Colonic mucosa (tissue), 4 donors: Measurements from ENCODE around the gene REG3G. TPM values are rescaled to one million over a fixed set of nuclear protein-coding genes. Genes with fewer than 3 reads are reported as not detected.

ENCODE experiments used
- DNase-seq: peaks from one replicate; pipeline ENCODE4 v3.0.0-alpha.2; 2020
- H3K27ac ChIP-seq: fragments of 200-600 bp; one replicate; pipeline ENCODE4 v1.8.0; 2021
- H3K27me3 ChIP-seq: fragments of 200-600 bp; one replicate; pipeline ENCODE4 v1.8.0; 2021
- H3K36me3 ChIP-seq: fragments of 200-600 bp; one replicate; pipeline ENCODE4 v1.8.0; 2021
- H3K4me1 ChIP-seq: fragments of 200-600 bp; one replicate; pipeline ENCODE4 v1.8.0; 2021; ENCODE audit warnings: mild to moderate bottlenecking
- H3K4me3 ChIP-seq: fragments of 200-600 bp; one replicate; pipeline ENCODE4 v1.8.0; 2021
- H3K9ac ChIP-seq, 2 donors: one replicate each; pipeline ENCODE4 v1.7.0; 2013; ENCODE audit warnings: control low read depth in 2 of 2, low read depth in 2 of 2, low read length in 2 of 2
- H3K9me3 ChIP-seq: fragments of 200-600 bp; one replicate; pipeline ENCODE4 v1.8.0; 2021
- CTCF ChIP-seq: fragments of 200-600 bp; IDR thresholded peaks from one replicate; pipeline ENCODE4 v1.8.0; 2022; ENCODE audit warnings: antibody characterized with exemption, mild to moderate bottlenecking
- intact Hi-C: fragments of 100-400 bp; cut with DNase I; formaldehyde crosslinking; loops from one replicate; pipeline ENCODE4 v1.14.1; 2022
- total RNA-seq, 2 donors: library from RNA; stranded (reverse); fragmentation: NEBNext Ultra II Directional in 1 of 2; extraction: Animal tissue kit (Norgen Biotek cat#: 25700) in 1 of 2; gene quantifications; one replicate each; pipeline ENCODE4 v1.2.1, GENCODE V29; 2021
- donor health status: healthy.
- donor health status: DM: no; HTN: no; CAD: no.
- donor health status: DM: no; HTN: no; CAD: no.

REG3G gene
- total RNA-seq, 2 donors from 2014 or later: 1.1 TPM; not detected in 1

DNA sequence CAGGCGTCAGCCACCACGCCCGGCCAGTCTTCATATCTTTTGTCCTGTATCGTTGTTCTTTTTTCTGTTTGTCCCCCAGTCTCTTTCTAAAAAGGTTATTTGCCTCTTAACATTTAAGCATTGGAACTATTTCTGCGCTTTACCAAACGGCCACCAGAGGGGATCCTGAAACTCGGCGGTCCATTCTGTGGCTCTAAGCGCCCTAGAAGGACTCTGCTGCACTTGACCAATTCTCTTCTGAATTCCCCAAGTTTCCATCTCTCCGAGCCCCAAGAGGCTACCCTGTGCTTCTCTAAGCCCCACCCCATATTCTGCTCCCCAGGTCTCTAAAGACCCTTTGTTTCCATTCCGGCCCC lies 33.1 kb upstream of the REG3G start:
- DNase-seq: no peak
- no peaks in the 10 kb centered on the region for H3K4me1 ChIP-seq
- no peak overlapping the region for H3K4me3 ChIP-seq
- no peaks in the 10 kb centered on the region for H3K36me3 ChIP-seq
- intact Hi-C loops: no loop called here
- H3K27me3 ChIP-seq: peaks cover 28% of the 10 kb centered on the region
- peak; percentile 28 for TF ChIP-seq CTCF
- H3K9me3 ChIP-seq: no peaks in the 10 kb centered on the region
- no peak overlapping the region for H3K27ac ChIP-seq
- H3K9ac ChIP-seq: no peak overlapping the region

DNA sequence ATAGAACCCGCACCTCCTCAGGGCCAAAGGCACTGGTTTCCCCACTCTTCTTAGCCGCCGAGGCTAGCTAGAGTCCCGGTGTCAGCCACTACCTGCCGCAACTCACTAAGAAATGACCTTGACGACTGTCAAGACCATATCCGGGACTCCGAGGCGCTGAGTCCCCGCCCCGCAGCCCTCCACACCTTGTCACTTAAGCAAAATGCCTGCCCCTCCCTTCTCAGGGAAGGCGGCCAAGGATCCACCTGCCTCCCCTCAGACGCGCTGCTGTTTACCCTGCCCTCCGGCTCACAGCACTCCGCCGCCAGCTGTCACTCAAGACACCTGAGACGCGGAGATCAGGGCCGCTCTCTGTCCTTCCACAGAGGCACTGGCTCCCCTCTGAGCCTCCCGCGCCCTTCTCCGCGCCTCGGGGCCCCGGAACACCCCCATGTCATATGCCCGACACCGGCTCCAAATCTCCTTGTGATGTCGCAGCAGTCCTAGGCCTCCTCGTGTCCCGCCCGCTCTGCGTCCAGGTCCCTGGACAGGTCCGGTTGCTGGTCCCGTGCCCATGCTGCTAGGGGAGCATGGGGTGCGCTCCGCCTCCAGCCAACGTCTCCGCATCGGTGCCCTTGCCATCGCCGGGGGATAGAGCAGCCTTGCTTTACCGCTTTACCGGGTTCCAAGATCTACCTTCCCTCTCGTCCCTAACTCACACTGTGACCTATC lies 32.5 kb upstream of the REG3G start:
- peak; percentile 44 for DNase-seq
- no peak overlapping the region for H3K4me3 ChIP-seq
- H3K9ac ChIP-seq: no peak overlapping the region
- no peak overlapping the region for H3K27ac ChIP-seq
- H3K4me1 ChIP-seq: no peaks in the 10 kb centered on the region
- TF ChIP-seq CTCF: no peak
- H3K9me3 ChIP-seq: no peaks in the 10 kb centered on the region
- H3K36me3 ChIP-seq: no peaks in the 10 kb centered on the region
- peaks cover 28% of the 10 kb centered on the region for H3K27me3 ChIP-seq
- intact Hi-C loops: no loop called here

DNA sequence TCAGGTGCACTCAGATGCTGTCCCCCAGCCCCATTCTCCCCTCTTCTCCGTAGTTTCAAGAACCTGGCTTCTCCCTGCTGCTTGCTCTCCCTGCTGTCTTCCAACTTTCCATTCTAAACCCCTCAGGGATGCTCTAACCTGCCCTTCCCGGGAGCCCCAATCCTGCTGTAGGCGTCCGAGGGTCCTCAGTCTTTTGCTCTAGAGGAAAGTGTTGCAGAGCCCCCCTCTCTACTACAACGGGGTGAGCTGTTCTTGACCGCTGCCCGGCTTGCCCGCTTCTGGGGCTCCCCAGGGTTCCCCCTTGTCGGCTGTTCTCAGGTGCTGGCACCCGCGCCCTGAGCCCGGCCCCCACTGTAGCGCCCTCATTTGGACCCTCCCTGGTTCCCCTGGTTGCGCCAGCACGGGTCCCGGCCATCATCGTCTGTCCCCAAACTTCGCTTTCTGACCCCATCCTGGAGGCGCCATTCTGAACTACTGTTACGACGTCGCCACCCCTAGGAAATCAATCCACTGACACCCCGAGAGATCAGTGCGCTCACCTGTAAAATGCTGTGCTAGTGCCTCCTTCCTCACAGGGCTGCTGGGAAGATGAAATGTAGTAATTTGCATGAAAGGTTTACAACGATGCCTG lies 31.9 kb upstream of the REG3G start:
- DNase-seq: no peak
- H3K4me3 ChIP-seq: no peak overlapping the region
- H3K9ac ChIP-seq: no peak overlapping the region
- intact Hi-C loops: no loop called here
- H3K27me3 ChIP-seq: peaks cover 28% of the 10 kb centered on the region
- H3K9me3 ChIP-seq: no peaks in the 10 kb centered on the region
- no peaks in the 10 kb centered on the region for H3K36me3 ChIP-seq
- no peak for TF ChIP-seq CTCF
- no peak overlapping the region for H3K27ac ChIP-seq
- no peaks in the 10 kb centered on the region for H3K4me1 ChIP-seq

DNA sequence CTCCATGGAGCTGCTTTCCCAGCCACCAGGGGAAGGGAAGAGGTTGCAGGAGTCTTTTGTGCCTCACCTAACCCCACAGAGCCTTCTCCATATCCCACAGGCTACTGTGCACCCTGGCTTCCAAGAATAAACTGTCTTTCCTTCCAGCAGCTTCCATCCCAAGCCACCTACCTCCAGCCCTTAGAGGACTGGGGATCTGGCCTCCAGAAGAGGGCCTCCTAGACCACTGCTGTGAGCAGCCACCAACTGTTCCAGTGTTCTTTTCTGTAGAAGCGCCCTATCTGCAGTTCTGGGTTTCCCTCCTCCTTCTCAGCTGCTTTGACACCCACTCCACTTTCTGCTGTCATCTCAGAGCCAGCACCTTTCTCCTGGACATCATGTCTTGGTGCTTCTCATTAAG lies 30.7 kb upstream of the REG3G start:
- intact Hi-C loops: no loop called here
- H3K9me3 ChIP-seq: no peaks in the 10 kb centered on the region
- TF ChIP-seq CTCF: no peak
- no peaks in the 10 kb centered on the region for H3K36me3 ChIP-seq
- no peak for DNase-seq
- no peak overlapping the region for H3K9ac ChIP-seq
- H3K27me3 ChIP-seq: peaks cover 28% of the 10 kb centered on the region
- H3K4me1 ChIP-seq: no peaks in the 10 kb centered on the region
- H3K4me3 ChIP-seq: no peak overlapping the region
- H3K27ac ChIP-seq: no peak overlapping the region

GRCh38 chr2:78999406-78999805 lies 26.1 kb upstream of the REG3G start:
- H3K27ac ChIP-seq: no peak overlapping the region
- H3K36me3 ChIP-seq: no peaks in the 10 kb centered on the region
- H3K9ac ChIP-seq: no peak overlapping the region
- no peaks in the 10 kb centered on the region for H3K9me3 ChIP-seq
- TF ChIP-seq CTCF: peak; percentile 15
- no peak overlapping the region for H3K4me3 ChIP-seq
- intact Hi-C loops: no loop called here
- no peaks in the 10 kb centered on the region for H3K4me1 ChIP-seq
- no peak for DNase-seq
- H3K27me3 ChIP-seq: peaks cover 5% of the 10 kb centered on the region
